Measurements from ENCODE around the gene PDCD1LG2.
"Not testable (repeated sequence)": the region's sequence is repeated elsewhere in the genome, so short reads cannot be mapped to it uniquely, and the experiment has no call there.

The PDCD1LG2 gene

GRCh38 chr9:5510360-5510931 lies at the start of gene PDCD1LG2:
PDCD1LG2 (plus strand) TSS chr9:5510531; CDS start chr9:5522547, 12,016 bp downstream.
- DNase-seq, result no peak

- not testable (repeated sequence) for DNase-seq
Observed at GRCh38 chr9:5464831-5465330, 45.5 kb upstream of the PDCD1LG2 start.

- no peak for DNase-seq
Observed at GRCh38 chr9:5466005-5466404, 44.3 kb upstream of the PDCD1LG2 start.

- DNase-seq, result no peak
Observed at GRCh38 chr9:5466766-5467165, 43.6 kb upstream of the PDCD1LG2 start.

GRCh38 chr9:5468850-5469249 lies 41.5 kb upstream of the PDCD1LG2 start:
- DNase-seq, result no peak

- no peak for DNase-seq
Observed at GRCh38 chr9:5470122-5470521, 40.2 kb upstream of the PDCD1LG2 start.

- DNase-seq, result no peak
Observed at GRCh38 chr9:5470816-5471215, 39.5 kb upstream of the PDCD1LG2 start.

- DNase-seq, result not testable (repeated sequence)
Observed at GRCh38 chr9:5475611-5476010, 34.7 kb upstream of the PDCD1LG2 start.

- DNase-seq, result no peak
Observed at GRCh38 chr9:5478206-5478605, 32.1 kb upstream of the PDCD1LG2 start.

GRCh38 chr9:5479994-5480694 lies 30.2 kb upstream of the PDCD1LG2 start:
- no peak for DNase-seq

- DNase-seq, result no peak
Observed at GRCh38 chr9:5480919-5481318, 29.4 kb upstream of the PDCD1LG2 start.

- DNase-seq, result no peak
Observed at GRCh38 chr9:5481322-5482040, 28.9 kb upstream of the PDCD1LG2 start.

GRCh38 chr9:5482194-5482593 lies 28.1 kb upstream of the PDCD1LG2 start:
- DNase-seq, result no peak

- no peak for DNase-seq
Observed at GRCh38 chr9:5483306-5483705, 27.0 kb upstream of the PDCD1LG2 start.

GRCh38 chr9:5485378-5486085 lies 24.8 kb upstream of the PDCD1LG2 start:
- DNase-seq, result no peak

GRCh38 chr9:5486988-5487387 lies 23.3 kb upstream of the PDCD1LG2 start:
- DNase-seq, result no peak

- no peak for DNase-seq
Observed at GRCh38 chr9:5488221-5489008, 21.9 kb upstream of the PDCD1LG2 start.

- no peak for DNase-seq
Observed at GRCh38 chr9:5489630-5490490, 20.5 kb upstream of the PDCD1LG2 start.

- DNase-seq, result no peak
Observed at GRCh38 chr9:5492965-5493678, 17.2 kb upstream of the PDCD1LG2 start.

- DNase-seq, result no peak
Observed at GRCh38 chr9:5493679-5494511, 16.4 kb upstream of the PDCD1LG2 start.

Measured in SW 1271 (cell line).